Colonic mucosa (tissue), 4 donors: Measurements from ENCODE around the gene SFTPA2. TPM values are rescaled to one million over a fixed set of nuclear protein-coding genes. Genes with fewer than 3 reads are reported as not detected.
"Not testable (repeated sequence)": the region's sequence is repeated elsewhere in the genome, so short reads cannot be mapped to it uniquely, and the experiment has no call there.

Experiments
- DNase-seq: peaks from one replicate; pipeline ENCODE4 v3.0.0-alpha.2; 2020
- H3K27ac ChIP-seq: fragments of 200-600 bp; one replicate; pipeline ENCODE4 v1.8.0; 2021
- H3K27me3 ChIP-seq: fragments of 200-600 bp; one replicate; pipeline ENCODE4 v1.8.0; 2021
- H3K36me3 ChIP-seq: fragments of 200-600 bp; one replicate; pipeline ENCODE4 v1.8.0; 2021
- H3K4me1 ChIP-seq: fragments of 200-600 bp; one replicate; pipeline ENCODE4 v1.8.0; 2021; ENCODE audit warnings: mild to moderate bottlenecking
- H3K4me3 ChIP-seq: fragments of 200-600 bp; one replicate; pipeline ENCODE4 v1.8.0; 2021
- H3K9ac ChIP-seq, 2 donors: one replicate each; pipeline ENCODE4 v1.7.0; 2013; ENCODE audit warnings: control low read depth in 2 of 2, low read depth in 2 of 2, low read length in 2 of 2
- H3K9me3 ChIP-seq: fragments of 200-600 bp; one replicate; pipeline ENCODE4 v1.8.0; 2021
- intact Hi-C: fragments of 100-400 bp; cut with DNase I; formaldehyde crosslinking; loops from one replicate; pipeline ENCODE4 v1.14.1; 2022
- total RNA-seq, 2 donors: library from RNA; stranded (reverse); fragmentation: NEBNext Ultra II Directional in 1 of 2; extraction: Animal tissue kit (Norgen Biotek cat#: 25700) in 1 of 2; gene quantifications; one replicate each; pipeline ENCODE4 v1.2.1, GENCODE V29; 2021
- TF ChIP-seq, protein P1 (sequence below): fragments of 200-600 bp; IDR thresholded peaks from one replicate; pipeline ENCODE4 v1.8.0; 2022; ENCODE audit warnings: antibody characterized with exemption, mild to moderate bottlenecking
- donor health status: healthy.
- donor health status: DM: no; HTN: no; CAD: no.
- donor health status: DM: no; HTN: no; CAD: no.

The SFTPA2 gene
- total RNA-seq, 2 donors from 2014 or later: 5.6 to 14.2 TPM

DNA sequence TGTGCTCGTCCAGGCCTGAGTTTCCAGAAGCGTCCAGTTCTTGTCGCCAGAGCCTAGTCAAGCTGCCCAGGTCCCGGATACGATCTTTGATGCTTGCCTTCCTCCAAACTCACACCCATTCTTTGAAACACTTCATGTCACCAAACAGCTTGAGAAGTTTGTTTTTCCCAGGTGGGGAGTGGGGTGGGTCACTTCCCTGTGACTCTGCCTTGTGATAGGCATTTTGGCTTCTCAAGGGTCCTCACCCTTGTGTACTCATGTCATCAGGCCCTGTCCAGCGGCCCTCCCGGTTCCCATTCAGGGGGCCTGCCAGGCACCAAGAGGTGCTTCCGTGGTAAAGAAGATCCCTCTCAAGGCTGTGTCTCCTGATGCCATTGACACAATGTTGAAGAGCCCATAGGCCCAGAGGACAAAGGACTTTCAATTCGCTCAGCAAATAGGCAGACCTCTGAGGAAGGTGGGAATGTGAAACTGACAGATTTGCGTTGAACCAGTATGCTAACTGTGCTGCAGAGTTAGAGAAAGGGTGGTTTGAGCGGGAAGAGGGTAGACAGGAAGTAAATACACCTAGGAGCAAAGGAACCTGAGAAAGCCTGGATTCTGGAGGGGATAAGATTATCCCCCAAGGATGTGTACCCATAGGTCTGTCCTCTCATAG lies 25.8 kb upstream of the SFTPA2 start:
- Histone ChIP-seq H3K9ac (no peak overlapping the region), H3K9me3 (no peaks in the 10 kb centered on the region), H3K27ac (no peak overlapping the region), H3K27me3 (no peaks in the 10 kb centered on the region), H3K4me1 (no peaks in the 10 kb centered on the region), H3K4me3 (no peak overlapping the region), H3K36me3 (no peaks in the 10 kb centered on the region)
- DNase-seq: no peak
- intact Hi-C loops: no loop called here
- TF ChIP-seq, protein P1, sequence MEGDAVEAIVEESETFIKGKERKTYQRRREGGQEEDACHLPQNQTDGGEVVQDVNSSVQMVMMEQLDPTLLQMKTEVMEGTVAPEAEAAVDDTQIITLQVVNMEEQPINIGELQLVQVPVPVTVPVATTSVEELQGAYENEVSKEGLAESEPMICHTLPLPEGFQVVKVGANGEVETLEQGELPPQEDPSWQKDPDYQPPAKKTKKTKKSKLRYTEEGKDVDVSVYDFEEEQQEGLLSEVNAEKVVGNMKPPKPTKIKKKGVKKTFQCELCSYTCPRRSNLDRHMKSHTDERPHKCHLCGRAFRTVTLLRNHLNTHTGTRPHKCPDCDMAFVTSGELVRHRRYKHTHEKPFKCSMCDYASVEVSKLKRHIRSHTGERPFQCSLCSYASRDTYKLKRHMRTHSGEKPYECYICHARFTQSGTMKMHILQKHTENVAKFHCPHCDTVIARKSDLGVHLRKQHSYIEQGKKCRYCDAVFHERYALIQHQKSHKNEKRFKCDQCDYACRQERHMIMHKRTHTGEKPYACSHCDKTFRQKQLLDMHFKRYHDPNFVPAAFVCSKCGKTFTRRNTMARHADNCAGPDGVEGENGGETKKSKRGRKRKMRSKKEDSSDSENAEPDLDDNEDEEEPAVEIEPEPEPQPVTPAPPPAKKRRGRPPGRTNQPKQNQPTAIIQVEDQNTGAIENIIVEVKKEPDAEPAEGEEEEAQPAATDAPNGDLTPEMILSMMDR: no peak

DNA sequence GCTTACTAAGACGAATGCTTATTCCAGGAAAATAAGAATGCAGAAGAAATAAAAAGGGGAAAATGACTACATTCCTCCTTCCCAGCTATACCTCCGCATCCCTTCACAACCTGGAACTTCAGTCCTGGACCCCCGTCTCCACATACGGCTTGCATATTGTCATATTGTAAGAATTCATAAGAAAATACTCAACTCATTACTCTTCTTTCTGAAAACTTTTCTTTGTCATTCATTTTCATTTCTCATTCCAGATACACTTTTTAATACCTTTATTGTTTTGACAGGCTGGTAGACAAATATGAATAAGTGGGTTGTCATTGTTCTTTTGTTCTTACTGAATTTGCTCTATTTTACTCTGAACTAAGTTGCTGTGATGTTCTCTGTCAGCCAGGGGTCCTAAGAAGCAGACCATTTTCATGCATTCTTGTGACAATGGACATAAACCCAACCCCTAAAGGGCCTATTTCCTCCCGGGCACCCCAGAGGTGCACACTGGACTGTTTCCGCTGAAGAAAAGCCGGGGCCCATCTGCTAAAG lies 23.3 kb upstream of the SFTPA2 start:
- Histone ChIP-seq H3K4me1 (no peaks in the 10 kb centered on the region), H3K36me3 (no peaks in the 10 kb centered on the region), H3K27me3 (no peaks in the 10 kb centered on the region), H3K9me3 (no peaks in the 10 kb centered on the region), H3K9ac (no peak overlapping the region), H3K4me3 (no peak overlapping the region), H3K27ac (no peak overlapping the region)
- TF ChIP-seq, protein P1: no peak
- intact Hi-C loops: no loop called here
- no peak for DNase-seq

DNA sequence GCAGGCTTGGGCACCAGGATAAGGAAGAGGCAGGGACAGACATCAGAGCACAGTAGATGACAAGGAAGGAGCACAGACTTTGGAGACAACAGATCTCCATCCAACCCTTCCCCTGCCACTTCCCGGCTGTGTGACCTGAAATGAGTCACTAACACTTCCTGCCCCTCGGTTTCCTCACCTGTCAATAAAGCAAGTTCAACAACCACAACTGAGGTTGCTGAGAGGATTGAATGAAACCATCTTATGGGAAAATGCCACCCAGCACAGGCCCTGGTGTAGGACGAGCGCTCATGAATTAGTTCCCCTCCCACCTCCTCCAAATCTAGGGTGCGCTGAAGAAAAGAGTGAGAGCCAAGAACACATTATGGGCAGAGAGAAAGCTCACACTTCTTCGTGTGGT lies 22.7 kb upstream of the SFTPA2 start:
- H3K27ac ChIP-seq, intact Hi-C loops, H3K4me3 ChIP-seq, H3K9me3 ChIP-seq, H3K27me3 ChIP-seq, H3K9ac ChIP-seq, H3K36me3 ChIP-seq, DNase-seq, H3K4me1 ChIP-seq: not testable (repeated sequence)

DNA sequence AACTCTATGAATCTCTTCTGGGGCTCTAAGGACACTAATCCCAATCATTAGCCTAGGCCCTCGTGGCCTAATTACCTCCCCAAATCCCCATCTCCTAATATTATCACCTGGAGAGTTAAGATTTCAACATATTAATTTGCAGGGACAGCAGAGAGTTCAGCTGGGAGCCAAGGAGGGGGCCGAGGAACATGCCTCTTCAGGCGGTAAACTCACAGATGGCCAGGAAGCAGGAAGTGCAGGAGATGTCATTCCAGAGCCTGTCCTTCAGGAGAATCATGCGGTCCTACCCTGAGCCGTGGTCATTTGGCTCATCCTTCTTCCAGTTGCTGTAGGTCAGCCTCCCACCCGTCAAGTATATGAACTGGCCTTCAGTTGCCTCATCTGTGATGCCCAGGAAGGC lies 21.9 kb upstream of the SFTPA2 start:
- TF ChIP-seq, protein P1: no peak
- Histone ChIP-seq H3K4me1 (no peaks in the 10 kb centered on the region), H3K9ac (no peak overlapping the region), H3K27me3 (no peaks in the 10 kb centered on the region), H3K4me3 (no peak overlapping the region), H3K9me3 (no peaks in the 10 kb centered on the region), H3K36me3 (no peaks in the 10 kb centered on the region), H3K27ac (no peak overlapping the region)
- DNase-seq: no peak
- intact Hi-C loops: no loop called here

DNA sequence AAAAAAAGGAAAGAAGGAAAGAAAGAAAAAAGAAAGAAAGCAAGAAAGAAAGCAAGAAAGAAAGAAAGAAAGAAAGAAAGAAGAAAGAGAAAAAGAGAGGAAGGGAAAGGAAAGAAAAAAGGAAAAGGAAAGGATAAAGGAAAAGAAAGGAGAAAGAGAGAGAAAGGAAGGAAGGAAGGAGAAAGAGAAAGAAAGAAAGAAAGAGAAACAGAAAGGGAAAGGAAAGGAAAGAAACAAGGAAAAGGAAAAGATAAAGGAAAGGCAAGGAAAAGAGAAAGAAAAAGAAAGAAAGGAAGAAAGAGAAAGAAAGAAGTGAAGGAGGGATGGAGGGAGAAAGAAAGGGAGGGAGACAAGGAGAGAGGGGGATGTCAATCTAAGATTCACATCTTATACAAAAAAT lies 20.8 kb upstream of the SFTPA2 start:
- no peak overlapping the region for H3K27ac ChIP-seq
- no peaks in the 10 kb centered on the region for H3K9me3 ChIP-seq
- H3K4me3 ChIP-seq: no peak overlapping the region
- TF ChIP-seq, protein P1: no peak
- intact Hi-C loops: no loop called here
- no peaks in the 10 kb centered on the region for H3K4me1 ChIP-seq
- H3K9ac ChIP-seq: no peak overlapping the region
- H3K27me3 ChIP-seq: no peaks in the 10 kb centered on the region
- H3K36me3 ChIP-seq: no peaks in the 10 kb centered on the region
- no peak for DNase-seq

DNA sequence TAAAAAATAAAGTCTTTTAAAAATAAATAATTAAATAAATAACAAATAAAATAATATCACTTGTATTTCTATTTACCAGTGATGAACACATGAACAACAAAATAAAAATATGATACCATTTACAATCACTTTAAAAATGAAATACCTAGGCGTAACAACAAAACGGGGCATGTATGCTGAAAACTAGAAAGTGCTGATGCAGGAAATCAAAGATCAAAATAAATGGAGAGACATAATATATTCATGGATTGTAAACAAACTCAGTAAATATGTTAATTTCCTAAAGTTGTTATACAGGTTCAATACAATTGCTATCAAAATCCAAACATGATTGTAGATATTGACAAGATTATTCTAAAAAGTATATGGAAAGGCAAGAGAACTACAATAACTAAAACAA lies 19.2 kb upstream of the SFTPA2 start:
- Histone ChIP-seq H3K36me3 (no peaks in the 10 kb centered on the region), H3K27ac (no peak overlapping the region), H3K27me3 (no peaks in the 10 kb centered on the region), H3K9me3 (no peaks in the 10 kb centered on the region), H3K9ac (no peak overlapping the region), H3K4me1 (no peaks in the 10 kb centered on the region), H3K4me3 (no peak overlapping the region)
- no peak for DNase-seq
- TF ChIP-seq, protein P1: no peak
- intact Hi-C loops: no loop called here

DNA sequence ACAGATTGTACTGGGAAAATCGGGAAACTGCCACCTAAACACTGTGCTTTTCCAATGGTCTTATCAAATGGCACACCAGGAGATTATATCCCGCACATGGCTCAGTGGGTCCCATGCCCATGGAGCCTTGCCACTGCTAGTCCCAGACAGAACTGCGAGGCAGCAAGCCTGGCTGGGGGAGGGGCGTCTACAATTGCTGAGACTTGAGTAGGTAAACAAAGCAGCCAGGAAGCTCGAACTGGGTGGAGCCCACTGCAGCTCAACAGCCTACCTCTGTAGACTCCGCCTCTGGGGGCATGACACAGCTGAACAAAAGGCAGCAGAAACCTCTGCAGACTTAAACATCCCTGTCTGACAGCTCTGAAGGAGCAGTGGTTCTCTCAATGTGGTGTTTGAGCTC lies 10.4 kb upstream of the SFTPA2 start:
- H3K4me1 ChIP-seq, H3K9me3 ChIP-seq, DNase-seq, H3K9ac ChIP-seq, H3K36me3 ChIP-seq, H3K4me3 ChIP-seq, intact Hi-C loops, H3K27ac ChIP-seq, H3K27me3 ChIP-seq: not testable (repeated sequence)
